ENCODE measurements around the gene RNF123. TPM values are rescaled to one million over a fixed set of nuclear protein-coding genes. Genes with fewer than 3 reads are reported as not detected.

RNF123 gene
- total RNA-seq, 1 experiment from 2014 or later: 40.6 TPM

DNA sequence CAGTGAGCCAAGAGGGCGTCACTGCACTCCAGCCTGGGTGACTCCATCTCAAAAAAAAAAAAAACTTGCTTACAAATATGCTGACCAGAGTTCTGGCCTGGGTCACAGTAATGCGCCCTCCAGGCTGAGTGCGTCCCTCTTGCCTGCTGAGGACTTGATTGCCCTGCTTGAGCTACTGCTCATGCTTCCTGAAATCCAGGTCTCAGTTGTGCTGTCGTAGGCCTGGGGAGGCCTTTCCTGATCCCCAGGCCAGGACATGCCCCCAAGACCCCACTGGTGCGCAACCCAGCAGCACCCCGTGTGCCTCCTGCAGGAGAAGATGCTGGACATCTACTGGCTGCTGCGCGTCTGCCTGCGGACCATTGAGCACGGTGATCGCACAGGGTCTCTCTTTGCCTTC, 22.8 kb downstream of the RNF123 start:
- Histone ChIP-seq H3K9me3 (ENCODE audit: control insufficient read depth, low read depth, low read length) (no peaks in the 10 kb centered on the region), H2AK5ac (ENCODE audit: insufficient read length, low read length) (no peak overlapping the region), H4K5ac (ENCODE audit: insufficient read length, low read depth, low read length) (no peak overlapping the region), H3K4me2 (ENCODE audit: insufficient read depth, insufficient read length, low read length) (no peak overlapping the region), H3K27me3 (ENCODE audit: insufficient read depth, low read length) (no peaks in the 10 kb centered on the region), H3K27ac (ENCODE audit: insufficient read length, low read depth, low read length) (no peak overlapping the region), H3K79me1 (ENCODE audit: insufficient read depth, low read depth, low read length, poor library complexity, severe bottlenecking) (no peaks in the 10 kb centered on the region), H4K8ac (replicated peaks; ENCODE audit: insufficient read length, low read depth, low read length) (no peak overlapping the region), H3K23me2 (ENCODE audit: insufficient read length, low read depth, low read length, poor library complexity, severe bottlenecking) (no peaks in the 10 kb centered on the region), H4K91ac (ENCODE audit: insufficient read length, low read depth, low read length) (no peak overlapping the region), H3K56ac (ENCODE audit: insufficient read length, low read depth, low read length) (no peak overlapping the region), H2BK120ac (ENCODE audit: low read depth, low read length, poor library complexity, severe bottlenecking) (no peak overlapping the region), H3T11ph (ENCODE audit: low read length) (no peak overlapping the region), H3K9ac (ENCODE audit: extremely low read depth, insufficient read length, low read length) (no peak overlapping the region), H4K20me1 (ENCODE audit: control insufficient read depth, insufficient read depth, insufficient read length) (no peaks in the 10 kb centered on the region), H2BK15ac (ENCODE audit: low read depth, low read length) (no peak overlapping the region), H2BK12ac (ENCODE audit: insufficient read length, low read depth, low read length) (no peak overlapping the region), H2BK5ac (ENCODE audit: insufficient read length, low read length) (no peak overlapping the region), H3K4ac (ENCODE audit: low read depth, low read length) (no peak overlapping the region), H3K18ac (ENCODE audit: insufficient read length, low read depth, low read length) (no peak overlapping the region), H3K79me2 (ENCODE audit: insufficient read depth, low read length) (no peaks in the 10 kb centered on the region), H3K4me1 (ENCODE audit: insufficient read depth, low read length) (no peaks in the 10 kb centered on the region), H2AFZ (ENCODE audit: low read length) (no peak overlapping the region), H3K14ac (ENCODE audit: insufficient read depth, low read length) (no peak overlapping the region), H2BK20ac (ENCODE audit: low read depth, low read length, poor library complexity, severe bottlenecking) (no peak overlapping the region), H3K23ac (ENCODE audit: insufficient read length, low read depth, low read length) (no peak overlapping the region)
- Mint-ChIP-seq H3K4me3 (no peak overlapping the region), H3K9me3 (no peaks in the 10 kb centered on the region), H3K4me1 (no peaks in the 10 kb centered on the region), H3K27me3 (ENCODE audit: low read depth) (no peaks in the 10 kb centered on the region; the same call in 1 of the 2 replicates), H3K36me3 (ENCODE audit: insufficient read depth in 1 of 3, low read depth in 3 of 3) (peaks cover 0 to 17% (median 8%) of the 10 kb centered on the region in 3 experiments; a peak in 4 of 7 replicates), H3K27ac (no peak overlapping the region)
- no peak for DNase-seq
- TF ChIP-seq, protein P1, sequence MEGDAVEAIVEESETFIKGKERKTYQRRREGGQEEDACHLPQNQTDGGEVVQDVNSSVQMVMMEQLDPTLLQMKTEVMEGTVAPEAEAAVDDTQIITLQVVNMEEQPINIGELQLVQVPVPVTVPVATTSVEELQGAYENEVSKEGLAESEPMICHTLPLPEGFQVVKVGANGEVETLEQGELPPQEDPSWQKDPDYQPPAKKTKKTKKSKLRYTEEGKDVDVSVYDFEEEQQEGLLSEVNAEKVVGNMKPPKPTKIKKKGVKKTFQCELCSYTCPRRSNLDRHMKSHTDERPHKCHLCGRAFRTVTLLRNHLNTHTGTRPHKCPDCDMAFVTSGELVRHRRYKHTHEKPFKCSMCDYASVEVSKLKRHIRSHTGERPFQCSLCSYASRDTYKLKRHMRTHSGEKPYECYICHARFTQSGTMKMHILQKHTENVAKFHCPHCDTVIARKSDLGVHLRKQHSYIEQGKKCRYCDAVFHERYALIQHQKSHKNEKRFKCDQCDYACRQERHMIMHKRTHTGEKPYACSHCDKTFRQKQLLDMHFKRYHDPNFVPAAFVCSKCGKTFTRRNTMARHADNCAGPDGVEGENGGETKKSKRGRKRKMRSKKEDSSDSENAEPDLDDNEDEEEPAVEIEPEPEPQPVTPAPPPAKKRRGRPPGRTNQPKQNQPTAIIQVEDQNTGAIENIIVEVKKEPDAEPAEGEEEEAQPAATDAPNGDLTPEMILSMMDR (conservative IDR thresholded peaks at IDR 0.05): no peak
- WGBS (ENCODE audit: extremely low coverage, insufficient read length, low lambda C conversion rate): no CpG with 5 or more reads among the region's 11 CpGs

All from H9 (cell line).